Measurements from ENCODE around the gene DNAH1. TPM values are rescaled to one million over a fixed set of nuclear protein-coding genes. Genes with fewer than 3 reads are reported as not detected.

DNAH1 gene
- total and polyA plus RNA-seq, 2 of the 4 experiments (the other 2 are of a cell fraction), result 2.0 to 4.0 TPM

DNA sequence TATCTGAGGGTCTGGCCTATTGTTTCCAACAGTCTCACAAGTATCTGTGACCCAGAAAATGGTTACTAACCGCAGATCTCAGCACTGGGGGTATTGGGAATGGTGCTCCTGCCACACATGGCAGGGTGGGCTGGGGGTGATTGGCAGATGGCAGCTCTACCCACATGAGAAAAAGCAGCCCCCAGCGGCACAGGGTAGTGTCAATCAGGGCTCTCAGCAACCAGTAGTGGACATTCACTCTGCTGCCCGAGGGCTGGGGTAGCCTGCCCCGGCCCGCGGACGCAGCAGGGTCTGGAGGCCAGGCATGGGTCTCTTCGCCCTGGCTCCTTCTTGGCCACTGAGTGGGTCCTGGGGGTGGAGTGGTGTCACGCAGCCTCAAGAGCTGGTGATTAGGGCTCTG lies 8.6 kb downstream of the DNAH1 start:
- H3K27ac ChIP-seq (ENCODE audit: insufficient read depth, low read length), result no peak overlapping the region
- H3K9me1 ChIP-seq (ENCODE audit: insufficient read depth, low read length), result no peaks in the 10 kb centered on the region
- intact Hi-C loops (cut with micrococcal nuclease) (no loop called here), in situ Hi-C loops (cut with MboI; ENCODE audit: low sequenced_read_pairs) (no loop called here), dilution Hi-C loops (cut with HindIII; ENCODE audit: low sequenced_read_pairs, unreplicated experiment) (no loop called here)
- no peaks in the 10 kb centered on the region for H3K27me3 ChIP-seq (ENCODE audit: control insufficient read depth, insufficient read depth, low read length)
- TF ChIP-seq CEBPB (IDR thresholded peaks at IDR 0.05; ENCODE audit: low read depth, low read length) (no peak), NFE2L2 (IDR thresholded peaks at IDR 0.05; ENCODE audit: low read depth, low read length) (no peak), CTCF (conservative IDR thresholded peaks at IDR 0.05; ENCODE audit: low read depth, low read length) (no peak), ELK1 (IDR thresholded peaks at IDR 0.05; ENCODE audit: borderline replicate concordance, low read depth, low read length) (no peak), RFX5 (IDR thresholded peaks at IDR 0.05; ENCODE audit: low read depth, low read length) (no peak), POLR2A (IDR thresholded peaks at IDR 0.05; ENCODE audit: low read depth, low read length) (no peak), RAD21 (IDR thresholded peaks at IDR 0.05; ENCODE audit: low read length) (no peak), MXI1 (IDR thresholded peaks at IDR 0.05; ENCODE audit: borderline replicate concordance, low read depth, low read length) (no peak), MAFK (IDR thresholded peaks at IDR 0.05; ENCODE audit: low read depth, low read length) (no peak), FOS (IDR thresholded peaks at IDR 0.05; ENCODE audit: low read depth, low read length) (no peak), SMC3 (IDR thresholded peaks at IDR 0.05; ENCODE audit: low read depth, low read length) (no peak), CHD1 (IDR thresholded peaks at IDR 0.05; ENCODE audit: low read depth, low read length) (no peak), BHLHE40 (IDR thresholded peaks at IDR 0.05; ENCODE audit: low read depth, low read length) (no peak), MAZ (IDR thresholded peaks at IDR 0.05; ENCODE audit: borderline replicate concordance, low read depth, low read length) (no peak), RCOR1 (IDR thresholded peaks at IDR 0.05; ENCODE audit: insufficient replicate concordance, low read length) (no peak)
- TF ChIP-seq, protein P1, sequence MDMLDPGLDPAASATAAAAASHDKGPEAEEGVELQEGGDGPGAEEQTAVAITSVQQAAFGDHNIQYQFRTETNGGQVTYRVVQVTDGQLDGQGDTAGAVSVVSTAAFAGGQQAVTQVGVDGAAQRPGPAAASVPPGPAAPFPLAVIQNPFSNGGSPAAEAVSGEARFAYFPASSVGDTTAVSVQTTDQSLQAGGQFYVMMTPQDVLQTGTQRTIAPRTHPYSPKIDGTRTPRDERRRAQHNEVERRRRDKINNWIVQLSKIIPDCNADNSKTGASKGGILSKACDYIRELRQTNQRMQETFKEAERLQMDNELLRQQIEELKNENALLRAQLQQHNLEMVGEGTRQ (IDR thresholded peaks at IDR 0.05; ENCODE audit: low read depth, low read length), result no peak
- no peak overlapping the region for H3K4me2 ChIP-seq (ENCODE audit: low read depth, low read length)
- CTCF ChIA-PET, result no interaction called here
- no peaks in the 10 kb centered on the region for H3K9me3 ChIP-seq (ENCODE audit: control insufficient read depth, insufficient read depth, low read length)
- H4K5ac ChIP-seq (ENCODE audit: low read depth, low read length), result no peak overlapping the region
- no peak overlapping the region for H3K9ac ChIP-seq (ENCODE audit: low read depth, low read length)
- no peak for ATAC-seq (ENCODE audit: low read depth)
- H3K56ac ChIP-seq (ENCODE audit: extremely low read depth, insufficient read depth, low read length), result no peak overlapping the region
- no peak overlapping the region for H3K18ac ChIP-seq (ENCODE audit: low read depth, low read length)
- H4K8ac ChIP-seq (ENCODE audit: low read depth in 2 of 2, low read length in 2 of 2), result no peak overlapping the region
- no peak overlapping the region for H4K91ac ChIP-seq (ENCODE audit: insufficient read depth, low read depth, low read length)
- H2BK20ac ChIP-seq (ENCODE audit: low read depth, low read length), result no peak overlapping the region
- H3K4me3 ChIP-seq (ENCODE audit: insufficient read depth, low read depth, low read length), result no peak overlapping the region
- H3K4me1 ChIP-seq (ENCODE audit: control insufficient read depth, insufficient read depth, low read length), result no peaks in the 10 kb centered on the region
- H2BK15ac ChIP-seq (ENCODE audit: low read depth, low read length), result no peak overlapping the region
- H2AK9ac ChIP-seq (replicated peaks; ENCODE audit: low read depth, low read length, poor library complexity), result no peak overlapping the region
- H3K14ac ChIP-seq (replicated peaks; ENCODE audit: low read depth, low read length), result no peak overlapping the region
- no peak for DNase-seq
- no peaks in the 10 kb centered on the region for H3K79me1 ChIP-seq (ENCODE audit: low read depth in 1 of 2, low read length in 2 of 2)
- WGBS, 2 experiments (ENCODE audit: extremely low coverage in 2 of 2, insufficient read length in 1 of 2), result no CpG with 5 or more reads among the region's 9 CpGs
- no peak overlapping the region for H2AFZ ChIP-seq (replicated peaks; ENCODE audit: low read length, poor library complexity)
- no peak overlapping the region for H2BK5ac ChIP-seq (ENCODE audit: low read depth, low read length, poor library complexity, severe bottlenecking)
- no peak overlapping the region for H2BK120ac ChIP-seq (ENCODE audit: low read depth, low read length)
- H3K36me3 ChIP-seq (ENCODE audit: control insufficient read depth, insufficient read depth, low read length), result no peaks in the 10 kb centered on the region
- H2AK5ac ChIP-seq (ENCODE audit: low read depth, low read length), result no peak overlapping the region
- H4K20me1 ChIP-seq (ENCODE audit: insufficient read depth, low read length), result no peaks in the 10 kb centered on the region
- no TSS peak for BruUV-seq (replicated peaks)
- POLR2A ChIA-PET (ENCODE audit: unreplicated experiment), result no interaction called here
- no peak overlapping the region for H3K23ac ChIP-seq (ENCODE audit: low read depth, low read length)
- no peak overlapping the region for H3K4ac ChIP-seq (ENCODE audit: low read depth, low read length)
